Inflammatory macrophage treated with lipopolysaccharide for 1 hour (primary cell): ENCODE measurements around the gene ZNF423.

Experiments used
- DNase-seq, 2 donors: peaks; one replicate each; pipeline ENCODE4 v3.0.0-alpha.2; 2020 to 2022

ZNF423 gene

GRCh38 chr16:49780433-49780832 lies 75.5 kb downstream of the ZNF423 start:
- DNase-seq = no peak

DNA sequence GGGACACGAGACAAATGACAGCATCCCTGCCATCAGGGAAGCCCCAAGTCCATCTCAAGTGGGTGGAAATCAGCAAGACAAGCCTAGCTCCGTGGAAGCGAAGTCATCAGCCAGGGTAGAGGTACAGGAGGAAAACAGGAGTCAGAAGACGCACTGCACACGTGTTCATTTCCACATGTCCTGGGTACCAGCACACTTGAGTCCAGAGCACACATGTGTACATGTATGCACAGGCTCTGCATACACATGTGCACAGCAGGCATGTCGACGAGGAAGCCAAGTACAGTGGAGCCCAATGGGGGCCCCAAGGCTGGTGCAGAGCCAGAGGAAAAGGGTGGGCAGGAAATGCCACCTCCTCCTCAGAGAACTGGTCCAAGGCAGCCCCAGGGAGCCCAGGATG lies 75.9 kb downstream of the ZNF423 start:
- no peak for DNase-seq

GRCh38 chr16:49778202-49778930 lies 77.5 kb downstream of the ZNF423 start:
- no peak for DNase-seq

DNA sequence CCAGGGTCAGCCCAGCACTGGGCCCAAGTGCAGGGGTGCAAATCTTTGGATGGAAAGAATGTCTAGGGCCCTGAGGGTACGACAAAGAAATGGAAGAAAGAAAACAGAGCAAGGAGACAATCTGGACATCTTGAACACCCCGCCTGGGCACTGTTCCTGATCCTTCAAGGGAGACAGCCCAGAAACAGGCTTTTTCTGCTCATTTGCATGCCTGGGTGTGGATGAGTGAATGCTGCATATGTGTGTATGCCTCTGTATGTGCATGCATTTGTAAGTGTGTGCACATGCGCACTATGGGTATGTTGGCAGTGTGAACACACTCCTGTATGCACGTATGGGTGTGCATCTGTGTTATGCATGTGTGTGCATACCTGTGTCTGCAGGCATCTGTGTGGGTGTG lies 79.2 kb downstream of the ZNF423 start:
- no peak for DNase-seq

DNA sequence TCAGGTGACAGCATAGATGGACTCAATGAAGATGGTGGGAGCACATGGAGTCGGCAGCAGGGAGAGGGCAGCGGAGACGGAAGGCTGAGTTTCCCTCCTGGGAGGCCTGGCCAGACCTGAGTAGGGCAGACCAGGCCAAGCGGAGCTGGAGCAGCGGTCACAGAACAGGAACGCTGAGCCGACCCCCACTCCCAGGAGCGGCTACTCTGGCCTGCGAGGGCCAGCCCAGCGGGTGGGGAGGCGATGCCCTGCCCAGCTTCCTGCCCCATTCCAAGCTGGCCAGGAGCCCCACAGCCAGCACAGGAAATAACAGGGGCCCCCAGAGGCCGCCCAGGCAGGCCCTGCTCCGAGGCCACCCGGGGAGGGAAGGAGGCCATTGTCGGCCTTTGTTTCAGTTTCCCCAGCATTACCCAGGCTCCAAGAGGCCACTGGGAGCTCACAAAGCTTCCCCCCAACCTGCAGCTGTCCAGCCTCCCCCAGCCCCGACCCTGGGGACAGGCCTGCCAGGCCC lies 79.8 kb downstream of the ZNF423 start:
- no peak for DNase-seq

DNA sequence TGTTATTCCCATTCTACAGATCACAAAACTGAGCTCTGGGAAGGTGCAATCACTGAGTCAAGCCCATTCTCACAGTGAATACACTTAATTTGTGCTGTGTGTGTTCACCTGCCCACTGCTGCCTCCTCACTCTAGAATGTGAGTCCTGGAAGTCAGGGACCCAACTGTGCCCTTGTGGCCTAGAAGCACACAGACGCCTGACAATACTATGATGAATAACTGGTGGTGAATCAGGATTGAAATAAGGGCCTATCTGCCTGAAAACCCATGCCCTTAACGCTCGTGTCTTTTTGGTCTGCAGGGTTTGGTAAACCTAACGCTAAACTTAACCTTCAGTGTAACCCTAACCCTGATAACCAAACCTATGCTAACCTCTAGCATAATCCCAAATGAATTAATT lies 80.3 kb downstream of the ZNF423 start:
- no peak for DNase-seq

DNA sequence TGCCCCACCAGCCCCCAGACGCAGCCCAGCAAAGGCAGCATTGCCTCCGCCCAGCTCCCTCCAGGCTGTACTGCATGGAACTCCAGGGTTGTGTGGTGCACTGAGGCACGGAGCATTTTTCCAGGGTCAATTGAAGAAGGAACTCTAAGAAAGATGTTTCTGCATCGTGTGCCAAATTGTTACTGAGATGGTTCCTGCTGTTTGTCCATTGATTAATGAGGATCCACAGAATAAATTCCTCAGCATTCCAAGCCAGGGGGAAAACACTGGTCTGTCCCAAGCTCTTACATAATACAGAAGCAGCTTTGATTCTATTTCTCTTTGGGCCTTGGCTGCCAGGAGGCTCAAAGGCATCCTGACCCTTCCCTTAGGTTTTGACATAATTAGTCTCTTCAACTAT lies 80.9 kb downstream of the ZNF423 start:
- DNase-seq = no peak

- DNase-seq = peak in 1 of 2 donors; percentile 22
These were observed 82.1 kb downstream of the ZNF423 start for GRCh38 chr16:49773534-49774475.

GRCh38 chr16:49767998-49768397 lies 87.9 kb downstream of the ZNF423 start:
- DNase-seq = no peak

- DNase-seq = no peak
These were observed 88.5 kb downstream of the ZNF423 start for GRCh38 chr16:49767414-49767813.

DNA sequence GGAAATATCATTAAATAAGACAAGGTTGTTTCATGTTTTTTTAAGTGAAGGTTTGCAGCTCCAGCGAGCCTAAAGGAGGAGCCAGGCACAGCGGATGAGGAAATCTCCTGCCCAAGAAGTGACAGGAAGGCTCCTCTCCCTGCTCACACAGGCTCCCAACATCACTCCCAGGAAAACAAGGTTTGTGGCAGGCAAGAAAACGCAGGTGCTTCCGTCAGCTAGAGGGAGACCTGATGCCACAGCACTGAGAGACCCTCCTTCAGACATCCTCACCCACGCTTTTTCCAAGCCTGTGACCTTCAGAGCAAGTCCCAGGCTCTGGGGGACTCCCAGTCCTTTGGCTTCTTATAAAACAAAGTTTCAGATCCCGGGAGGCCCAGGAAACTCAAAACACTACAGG lies 89.7 kb downstream of the ZNF423 start:
- DNase-seq = no peak

GRCh38 chr16:49763826-49764225 lies 92.1 kb downstream of the ZNF423 start:
- DNase-seq = no peak

DNA sequence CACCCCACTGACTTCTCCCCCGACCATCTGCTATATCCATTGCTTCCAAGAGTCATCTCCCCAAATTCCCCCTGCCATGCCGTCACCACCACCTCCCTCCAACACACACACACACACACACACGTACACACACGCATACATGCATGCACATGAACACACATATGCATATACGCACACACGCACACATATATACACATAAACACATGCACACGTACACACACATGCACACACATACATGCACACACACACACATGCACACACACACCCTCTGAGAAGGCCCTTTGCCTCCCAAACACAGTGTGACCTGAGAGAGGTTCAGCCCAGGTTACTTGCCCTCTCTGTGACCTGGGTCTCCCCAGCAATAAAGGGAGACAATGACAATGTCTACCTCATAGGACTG lies 95.1 kb downstream of the ZNF423 start:
- DNase-seq = no peak

GRCh38 chr16:49757559-49758069 lies 98.3 kb downstream of the ZNF423 start:
- no peak for DNase-seq

- no peak for DNase-seq
These were observed 98.9 kb downstream of the ZNF423 start for GRCh38 chr16:49756775-49757558.

- no peak for DNase-seq
These were observed 100.0 kb downstream of the ZNF423 start for GRCh38 chr16:49755716-49756505.

DNA sequence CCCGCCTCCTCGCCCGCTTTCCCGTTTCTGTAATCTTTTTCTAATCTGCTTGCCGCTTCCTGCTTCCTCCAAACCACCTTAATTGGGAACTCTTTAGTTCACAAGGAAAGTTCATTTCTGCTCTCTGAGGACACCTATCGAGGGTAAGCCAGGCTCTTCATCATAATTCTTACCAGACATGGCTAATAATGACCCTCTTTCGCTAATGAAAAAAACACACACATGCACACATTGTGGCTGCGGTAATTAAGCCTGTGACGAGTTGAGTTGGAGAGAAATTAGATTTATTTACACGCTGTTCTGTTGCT lies 100.6 kb downstream of the ZNF423 start:
- peak; percentile 8 to 17 for DNase-seq

DNA sequence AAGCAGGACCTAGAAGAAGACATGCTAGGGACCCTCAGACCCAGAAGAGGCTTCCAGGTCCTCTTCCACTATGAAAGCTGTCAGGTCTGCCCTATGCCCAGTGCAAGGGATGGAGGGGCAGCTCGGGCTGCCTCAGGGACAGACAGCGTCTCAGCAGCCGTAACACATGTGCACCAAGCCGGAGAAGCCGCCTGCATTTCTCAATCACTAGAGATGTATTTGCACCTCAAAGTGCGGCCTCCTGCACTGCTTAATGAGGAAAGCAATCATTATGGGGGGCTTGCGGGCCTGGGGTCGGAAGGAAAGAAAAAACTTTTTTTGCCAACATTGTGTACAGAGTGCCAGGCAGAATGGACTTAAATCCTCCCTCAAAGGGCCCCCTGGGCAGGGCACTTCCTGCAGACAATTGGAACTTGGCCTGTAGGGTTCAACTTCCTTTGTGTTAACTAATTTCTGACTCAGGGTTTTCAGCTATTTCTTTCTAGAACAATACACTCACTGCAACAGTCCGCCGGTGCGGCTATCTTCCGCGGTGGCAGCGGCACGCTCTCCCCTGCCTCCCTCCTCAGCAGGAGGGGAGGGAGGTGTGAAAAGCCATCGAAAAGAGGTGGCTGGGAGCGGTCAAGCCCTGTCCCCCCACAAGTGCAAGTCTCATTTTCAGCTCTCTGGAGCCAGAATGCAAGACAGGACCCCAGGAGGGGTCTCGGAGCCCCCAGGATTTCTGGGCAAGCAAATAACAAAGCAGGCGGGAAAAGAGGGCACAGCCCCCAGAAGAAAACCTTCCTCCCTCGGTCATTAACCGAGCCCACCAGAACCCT lies 101.2 kb downstream of the ZNF423 start:
- peak; percentile 6 to 8 for DNase-seq

DNA sequence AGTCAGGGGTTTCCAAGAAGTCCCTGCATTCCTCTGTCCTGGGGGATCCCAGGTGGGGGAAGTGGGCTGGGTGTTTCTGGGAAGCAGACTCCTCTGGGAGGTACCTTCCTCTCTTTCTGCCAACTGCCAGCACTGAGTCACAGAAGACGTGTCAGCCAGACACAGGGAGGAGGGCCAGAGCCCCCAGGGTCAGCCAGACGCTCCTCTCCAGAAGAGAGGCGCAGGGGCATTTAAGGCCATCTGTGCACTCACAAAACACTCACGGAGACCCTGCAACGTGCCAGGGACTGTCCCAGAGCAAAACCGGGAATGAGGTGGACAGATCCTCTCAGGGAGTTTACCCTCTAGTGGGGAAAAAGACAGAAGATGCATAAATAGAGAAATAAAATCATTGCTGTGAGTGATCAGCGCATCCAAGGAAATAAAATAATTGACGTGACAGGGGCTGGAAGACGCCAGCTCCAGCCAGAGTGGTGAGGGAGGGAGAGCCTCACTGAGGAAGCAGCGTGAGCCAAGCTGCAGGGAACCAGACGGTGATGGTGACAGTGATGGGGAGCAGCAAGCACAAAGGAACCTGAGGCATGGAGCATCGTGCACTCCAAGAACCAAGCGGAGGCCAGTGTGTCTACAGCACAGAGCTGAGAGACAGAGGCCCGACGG lies 105.4 kb downstream of the ZNF423 start:
- no peak for DNase-seq

DNA sequence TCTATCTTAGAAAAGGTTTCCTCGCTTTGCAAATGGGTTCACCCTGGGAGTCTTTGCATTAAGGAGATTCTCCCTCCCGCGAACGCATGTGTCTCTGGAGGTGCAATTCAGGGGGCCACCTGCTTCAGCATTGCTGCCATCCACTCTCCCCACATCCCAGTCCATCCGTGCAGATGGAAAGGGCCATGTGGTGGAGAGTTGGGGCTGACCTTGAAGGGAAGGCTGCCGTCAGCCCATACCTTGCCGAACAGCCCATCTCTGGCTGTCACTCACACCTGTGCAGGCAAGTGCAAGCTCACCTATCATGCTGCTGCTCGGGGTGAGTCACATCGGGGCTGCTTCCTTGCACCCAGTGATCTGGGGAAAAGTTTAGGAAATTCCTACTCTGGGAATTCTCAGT lies 106.1 kb downstream of the ZNF423 start:
- no peak for DNase-seq

- no peak for DNase-seq
These were observed 107.6 kb downstream of the ZNF423 start for GRCh38 chr16:49748322-49748721.
